OCI-LY7 (cell line): ENCODE results near the gene PACS1. TPM values are rescaled to one million over a fixed set of nuclear protein-coding genes. Genes with fewer than 3 reads are reported as not detected.

Source experiments
- BruUV-seq: library from RNA; stranded (reverse); fragments of 400-500 nt; replicated peaks from 2 replicates; lab custom pipeline; 2021; lab: Mats Ljungman, UMichigan
- CTCF ChIA-PET: fragments of 300-600 bp; sonication (Branson Sonifier 250); formaldehyde crosslinking; loops from one replicate; lab custom pipeline; 2022; ENCODE audit warnings: antibody characterized with exemption; ENCODE audit not compliant: unreplicated experiment; lab: Charles Lee
- POLR2A ChIA-PET: fragments of 300-600 bp; sonication (Branson Sonifier 250); formaldehyde crosslinking; loops from one replicate; lab custom pipeline; 2022; ENCODE audit warnings: antibody characterized with exemption; lab: Charles Lee
- DNase-seq: peaks from one replicate; pipeline ENCODE4 v3.0.0-alpha.2; 2015; ENCODE audit warnings: low spot score
- H2AFZ ChIP-seq: fragments of 200-600 bp; sonication (generic), shearing (Covaris generic); 2 replicates; pipeline ENCODE4 v1.6.1; 2014; ENCODE audit warnings: mild to moderate bottlenecking, antibody characterized with exemption, low read length, moderate library complexity
- H3K27ac ChIP-seq: fragments of 200-600 bp; sonication (generic); 2 replicates; pipeline ENCODE4 v1.5.1; 2014; ENCODE audit warnings: mixed run types, low read depth, mild to moderate bottlenecking, moderate library complexity, low read length, inconsistent platforms; ENCODE audit not compliant: poor library complexity, severe bottlenecking
- H3K36me3 ChIP-seq: fragments of 200-600 bp; sonication (generic); 2 replicates; pipeline ENCODE4 v1.6.1; 2014; ENCODE audit warnings: mild to moderate bottlenecking, antibody characterized with exemption, low read length, moderate library complexity, mixed read lengths; ENCODE audit not compliant: insufficient read depth
- H3K4me1 ChIP-seq: fragments of 200-600 bp; sonication (generic); 2 replicates; pipeline ENCODE4 v1.5.1; 2014; ENCODE audit warnings: mild to moderate bottlenecking, low read length; ENCODE audit not compliant: insufficient read depth, poor library complexity, severe bottlenecking
- H3K4me2 ChIP-seq: fragments of 200-600 bp; sonication (generic); 2 replicates; pipeline ENCODE4 v1.6.1; 2014; ENCODE audit warnings: mild to moderate bottlenecking, low read length
- H3K4me3 ChIP-seq: fragments of 200-600 bp; sonication (generic); 2 replicates; pipeline ENCODE4 v1.5.1; 2014; ENCODE audit warnings: mild to moderate bottlenecking, low read depth, low read length; ENCODE audit not compliant: poor library complexity, severe bottlenecking
- H3K79me2 ChIP-seq: fragments of 200-600 bp; sonication (generic); 2 replicates; pipeline ENCODE4 v1.6.1; 2016; ENCODE audit warnings: low read depth, mild to moderate bottlenecking, low read length, moderate library complexity, mixed read lengths; ENCODE audit not compliant: insufficient read depth
- H3K9me2 ChIP-seq: fragments of 200-600 bp; sonication (generic); 2 replicates; pipeline ENCODE4 v1.6.1; 2016; ENCODE audit warnings: mild to moderate bottlenecking, low read length, mixed read lengths; ENCODE audit not compliant: insufficient read depth
- H3K9me3 ChIP-seq: fragments of 200-600 bp; sonication (generic); 2 replicates; pipeline ENCODE4 v1.6.1; 2014; ENCODE audit warnings: mild to moderate bottlenecking, mixed run types, low read length, mixed read lengths
- H4K20me1 ChIP-seq: fragments of 200-600 bp; sonication (generic); 2 replicates; pipeline ENCODE4 v1.6.1; 2014; ENCODE audit warnings: mild to moderate bottlenecking, antibody characterized with exemption, low read length, moderate library complexity, mixed read lengths; ENCODE audit not compliant: insufficient read depth
- CTCF ChIP-seq: fragments of 200-600 bp; sonication (generic); conservative IDR thresholded peaks from 2 replicates; pipeline ENCODE4 v1.5.1; 2014; ENCODE audit warnings: mild to moderate bottlenecking, antibody characterized with exemption, low read length, moderate library complexity, mixed read lengths
- EZH2phosphoT487 ChIP-seq: fragments of 200-600 bp; sonication (generic); IDR thresholded peaks from 2 replicates; pipeline ENCODE4 v1.6.1; 2018; ENCODE audit warnings: low read depth, borderline replicate concordance, mild to moderate bottlenecking, mixed run types, antibody characterized with exemption, low read length, moderate library complexity, mixed read lengths
- intact Hi-C: fragments of 100-400 bp; cut with micrococcal nuclease; formaldehyde crosslinking; loops from one replicate; pipeline ENCODE4 v1.10.0; 2022; ENCODE audit not compliant: unreplicated experiment
- total RNA-seq, 2 experiments: library from RNA; depleted of rRNA in 1 of 2; stranded (reverse); fragments of >200 nt in 1 of 2; shearing (Covaris generic) in 1 of 2; gene quantifications; 2 replicates each; pipeline ENCODE4 v1.2.3, GENCODE V29; 2014 to 2022

PACS1 gene
- total RNA-seq, 2 experiments from 2014 or later, result 23.7 to 52.5 TPM

DNA sequence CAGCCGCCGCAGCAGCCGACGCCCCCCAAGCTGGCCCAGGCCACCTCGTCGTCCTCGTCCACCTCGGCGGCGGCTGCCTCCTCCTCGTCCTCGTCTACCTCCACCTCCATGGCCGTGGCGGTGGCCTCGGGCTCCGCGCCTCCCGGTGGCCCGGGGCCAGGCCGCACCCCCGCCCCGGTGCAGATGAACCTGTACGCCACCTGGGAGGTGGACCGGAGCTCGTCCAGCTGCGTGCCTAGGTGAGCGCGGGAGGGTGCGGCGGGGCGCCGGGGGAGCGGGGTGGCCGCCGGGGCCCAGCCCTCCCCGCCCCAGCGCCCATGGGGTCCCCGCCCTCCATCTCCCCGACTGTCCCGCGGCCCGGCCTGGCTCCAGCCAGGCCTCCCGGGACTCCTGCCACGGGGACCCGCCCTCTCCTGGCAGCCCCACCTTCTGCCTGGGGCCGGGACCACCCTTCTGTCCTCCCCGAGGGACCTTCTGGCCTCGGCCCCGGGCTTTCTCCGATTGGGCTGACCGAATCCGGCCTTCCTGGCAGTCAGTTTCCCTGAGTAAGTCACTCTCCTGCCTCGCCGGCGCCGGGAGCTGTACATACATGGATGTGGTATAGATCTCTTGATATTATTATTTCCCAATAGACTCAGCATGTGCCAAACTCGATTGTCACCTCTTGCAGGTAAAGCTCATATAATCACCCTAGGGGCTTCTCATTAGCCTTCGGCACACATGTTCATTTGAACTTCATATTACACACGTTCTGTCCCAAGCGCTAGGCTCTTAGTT is 720 bp downstream of the PACS1 start:
- Histone ChIP-seq H3K4me2 (peak overlapping the region; percentile 87), H4K20me1 (no peaks in the 10 kb centered on the region), H3K9me3 (no peaks in the 10 kb centered on the region), H2AFZ (peak overlapping the region; percentile 9; the same call in 1 of the 2 replicates), H3K36me3 (peaks cover 51% of the 10 kb centered on the region), H3K27ac (peak overlapping the region; percentile 54), H3K4me3 (peak overlapping the region; percentile 83), H3K4me1 (peaks cover 50% of the 10 kb centered on the region), H3K9me2 (no peaks in the 10 kb centered on the region), H3K79me2 (peaks cover 16% of the 10 kb centered on the region; the same call in 1 of the 2 replicates)
- intact Hi-C loops, result no loop called here
- TF ChIP-seq CTCF (no peak), EZH2phosphoT487 (no peak)
- ChIA-PET POLR2A (interaction anchor here (0.7 to 1.3 kb wide), 4 partner anchors 10 to 200 kb away, joined by 3 to 7 read pairs (median 4); partner anchors contain the start of gene SF3B2), CTCF (interaction anchor here (0.7 kb wide), 1 partner anchor 19 kb away, joined by 4 read pairs; the partner anchor contains the start of gene SF3B2)
- BruUV-seq, result no TSS peak
- no peak for DNase-seq

DNA sequence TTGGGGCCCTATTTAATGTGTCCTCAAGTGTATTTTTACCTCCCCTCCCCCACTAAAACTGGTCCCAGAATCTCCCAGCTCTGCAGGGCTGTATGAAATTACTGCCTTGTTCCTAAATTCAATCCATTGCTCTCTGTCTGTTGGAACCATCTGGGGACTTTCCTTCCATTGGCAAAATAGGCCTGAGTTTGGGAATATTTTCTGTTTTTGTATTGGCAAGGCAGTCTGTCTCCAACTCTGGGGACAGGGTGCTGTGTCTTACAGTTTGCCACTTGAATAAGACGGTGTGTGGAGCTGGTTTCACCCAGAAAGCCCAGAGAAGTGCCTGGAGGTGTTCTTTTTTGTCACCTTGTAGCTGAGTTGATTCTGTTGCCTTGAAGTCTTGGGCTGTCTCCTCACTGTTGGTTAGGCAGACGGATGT is 1.3 kb downstream of the PACS1 start:
- H3K4me3 ChIP-seq, result peak overlapping the region; percentile 83
- intact Hi-C loops, result no loop called here

More for the DNA sequence above, 1.3 kb downstream of the PACS1 start:
- no TSS peak for BruUV-seq
- Histone ChIP-seq H2AFZ (peak overlapping the region; percentile 9; the same call in 1 of the 2 replicates), H3K79me2 (peaks cover 15% of the 10 kb centered on the region; the same call in 1 of the 2 replicates), H3K27ac (peak overlapping the region; percentile 54), H3K4me1 (peaks cover 50% of the 10 kb centered on the region), H3K36me3 (peaks cover 45% of the 10 kb centered on the region), H4K20me1 (no peaks in the 10 kb centered on the region), H3K9me2 (no peaks in the 10 kb centered on the region), H3K4me2 (peak overlapping the region; percentile 87), H3K9me3 (no peaks in the 10 kb centered on the region)
- CTCF ChIA-PET, result interaction anchor here (0.7 to 1.8 kb wide), 2 partner anchors 10 to 20 kb away, joined by 4 read pairs; partner anchors contain the start of gene SF3B2
- no peak for TF ChIP-seq CTCF
- no peak for TF ChIP-seq EZH2phosphoT487
- POLR2A ChIA-PET, result interaction anchor here (0.7 to 1.3 kb wide), 4 partner anchors 10 to 199 kb away, joined by 3 to 7 read pairs (median 4); partner anchors contain the start of gene SF3B2
- no peak for DNase-seq
